Measurements from ENCODE around the gene LMOD3.

The LMOD3 gene

DNA sequence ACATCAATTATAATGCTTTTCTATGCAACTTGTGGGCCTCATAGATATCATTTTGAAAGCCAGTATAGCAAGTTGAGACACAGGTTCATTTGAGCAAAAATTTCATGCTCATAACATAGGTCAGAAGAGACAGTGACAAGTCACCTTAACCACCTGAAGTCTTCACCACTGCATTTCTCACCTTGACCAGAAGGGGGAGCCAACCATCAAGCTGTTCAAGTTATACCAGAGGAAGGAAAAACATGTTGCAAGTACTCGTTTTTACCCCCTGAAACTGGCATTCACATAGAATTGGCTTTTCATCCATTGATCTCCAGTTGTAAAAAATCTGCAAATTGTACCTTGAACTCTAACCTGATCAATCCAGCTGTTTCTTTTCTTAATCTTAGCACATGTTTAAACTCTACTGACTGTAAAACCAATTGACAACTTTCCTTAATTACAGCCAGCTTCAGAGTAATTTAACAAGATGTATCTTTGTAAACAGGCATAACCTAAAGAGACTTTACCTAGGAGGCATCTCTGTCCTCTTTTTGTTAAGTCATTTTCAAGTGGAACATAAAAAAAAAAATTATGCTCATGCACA is 1.4 kb downstream of the LMOD3 start:
- TF ChIP-seq CTCF (IDR thresholded peaks at IDR 0.05; ENCODE audit: low read depth, low read length): peak; percentile 96
- in situ Hi-C loops (cut with HindIII; ENCODE audit: low sequenced_read_pairs): no loop called here

GRCh38 chr3:69119681-69120080 is 2.7 kb downstream of the LMOD3 start:
- no peak for TF ChIP-seq CTCF (IDR thresholded peaks at IDR 0.05; ENCODE audit: low read depth, low read length)
- H3K4me3 ChIP-seq (ENCODE audit: low read depth, low read length): no peak overlapping the region
- DNase-seq (ENCODE audit: low read depth, low spot score): no peak
- in situ Hi-C loops (cut with HindIII; ENCODE audit: low sequenced_read_pairs): no loop called here

More for the DNA sequence above, 1.4 kb downstream of the LMOD3 start:
- peak; percentile 76 for DNase-seq (ENCODE audit: low read depth, low spot score)
- no peak overlapping the region for H3K4me3 ChIP-seq (ENCODE audit: low read depth, low read length)

DNA sequence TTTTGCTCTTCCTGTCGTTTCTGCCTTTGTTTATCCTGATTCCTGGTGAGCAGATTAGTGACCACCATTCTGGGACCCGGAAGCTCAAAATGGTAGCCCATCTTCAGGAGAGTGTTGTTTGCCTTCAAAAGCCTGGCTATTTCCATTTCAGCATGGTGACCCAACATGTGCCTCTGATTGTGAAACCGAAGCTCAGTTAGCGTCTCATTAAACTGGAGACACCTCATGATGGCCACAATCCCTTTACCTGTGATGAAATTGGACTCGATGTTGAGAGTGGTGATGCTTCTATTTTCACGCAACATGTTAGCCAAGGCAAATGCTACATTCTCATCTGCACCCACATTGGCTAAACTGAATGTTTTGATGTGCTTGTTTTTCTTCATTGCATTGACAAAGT is 3.3 kb downstream of the LMOD3 start:
- no peak overlapping the region for H3K4me3 ChIP-seq (ENCODE audit: low read depth, low read length)
- no peak for DNase-seq (ENCODE audit: low read depth, low spot score)
- in situ Hi-C loops (cut with HindIII; ENCODE audit: low sequenced_read_pairs): no loop called here
- no peak for TF ChIP-seq CTCF (IDR thresholded peaks at IDR 0.05; ENCODE audit: low read depth, low read length)

- in situ Hi-C loops (cut with HindIII; ENCODE audit: low sequenced_read_pairs): no loop called here
- DNase-seq (ENCODE audit: low read depth, low spot score): no peak
- TF ChIP-seq CTCF (IDR thresholded peaks at IDR 0.05; ENCODE audit: low read depth, low read length): no peak
- no peak overlapping the region for H3K4me3 ChIP-seq (ENCODE audit: low read depth, low read length)
Observed at GRCh38 chr3:69118555-69118954, 3.8 kb downstream of the LMOD3 start.

DNA sequence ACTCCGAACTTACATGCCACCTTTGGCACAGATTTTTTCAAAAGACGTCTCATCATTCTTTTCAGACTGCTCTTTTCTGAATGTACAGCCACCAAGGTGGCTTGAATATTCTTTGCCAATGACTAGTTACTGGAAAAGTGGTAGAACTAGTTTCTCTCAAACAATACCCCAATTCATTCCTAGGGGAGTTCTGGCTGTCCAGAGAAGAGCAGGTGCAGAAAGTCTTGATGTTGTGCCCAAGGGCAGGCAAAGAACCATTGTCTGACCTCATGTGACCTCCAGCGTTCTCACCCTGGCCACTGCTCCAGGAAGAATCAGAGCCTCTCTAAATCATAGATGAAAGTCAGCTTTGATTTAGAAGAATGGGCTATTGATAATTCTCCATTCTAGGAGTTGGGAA is 5.5 kb downstream of the LMOD3 start:
- H3K4me3 ChIP-seq (ENCODE audit: low read depth, low read length): no peak overlapping the region
- TF ChIP-seq CTCF (IDR thresholded peaks at IDR 0.05; ENCODE audit: low read depth, low read length): no peak
- in situ Hi-C loops (cut with HindIII; ENCODE audit: low sequenced_read_pairs): no loop called here
- no peak for DNase-seq (ENCODE audit: low read depth, low spot score)

- in situ Hi-C loops (cut with HindIII; ENCODE audit: low sequenced_read_pairs): no loop called here
- no peak overlapping the region for H3K4me3 ChIP-seq (ENCODE audit: low read depth, low read length)
- TF ChIP-seq CTCF (IDR thresholded peaks at IDR 0.05; ENCODE audit: low read depth, low read length): no peak
- no peak for DNase-seq (ENCODE audit: low read depth, low spot score)
Observed at GRCh38 chr3:69116162-69116561, 6.2 kb downstream of the LMOD3 start.

DNA sequence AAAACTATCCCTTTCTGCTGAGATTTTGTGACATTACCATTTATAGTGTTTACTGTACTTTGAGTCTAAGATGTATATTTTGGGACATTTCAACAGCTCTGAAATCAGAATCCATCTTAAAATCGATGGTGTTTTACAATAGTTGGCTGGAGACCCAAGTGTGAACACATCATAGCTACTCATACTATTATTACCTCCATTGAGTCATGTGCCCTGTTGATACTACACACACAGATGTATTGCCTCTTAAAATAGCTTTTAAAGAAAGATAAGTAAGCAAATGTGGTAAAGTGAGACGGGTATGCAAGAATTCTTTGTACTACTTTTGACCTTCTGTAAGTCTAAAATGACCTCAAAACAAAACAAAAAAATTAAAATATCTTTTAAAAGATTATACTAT is 6.7 kb downstream of the LMOD3 start:
- no peak for TF ChIP-seq CTCF (IDR thresholded peaks at IDR 0.05; ENCODE audit: low read depth, low read length)
- DNase-seq (ENCODE audit: low read depth, low spot score): peak; percentile 48
- in situ Hi-C loops (cut with HindIII; ENCODE audit: low sequenced_read_pairs): no loop called here
- H3K4me3 ChIP-seq (ENCODE audit: low read depth, low read length): no peak overlapping the region
